GM23248 (cell line): ENCODE data around the gene JUND. TPM values are rescaled to one million over a fixed set of nuclear protein-coding genes. Genes with fewer than 3 reads are reported as not detected.

Experiments used
- DNase-seq: peaks from one replicate; pipeline ENCODE4 v3.0.0-alpha.2; 2015
- H2AFZ ChIP-seq: fragments of 200-600 bp; sonication (generic); 2 replicates; pipeline ENCODE4 v1.6.1; 2016; ENCODE audit warnings: antibody characterized with exemption
- H3F3A ChIP-seq: fragments of 200-600 bp; sonication (generic); 2 replicates; pipeline ENCODE4 v1.6.1; 2016; ENCODE audit warnings: mild to moderate bottlenecking, antibody characterized with exemption, mixed run types; ENCODE audit not compliant: insufficient read depth
- H3K27ac ChIP-seq: fragments of 200-600 bp; sonication (generic); 2 replicates; pipeline ENCODE4 v1.5.1; 2016; ENCODE audit warnings: mild to moderate bottlenecking
- H3K27me3 ChIP-seq: fragments of 200-600 bp; sonication (generic); replicated peaks from 2 replicates; pipeline ENCODE4 v1.6.1; 2016; ENCODE audit warnings: mild to moderate bottlenecking; ENCODE audit not compliant: insufficient read depth
- H3K36me3 ChIP-seq: fragments of 200-600 bp; sonication (generic); 2 replicates; pipeline ENCODE4 v1.6.1; 2016; ENCODE audit warnings: low read depth, mild to moderate bottlenecking
- H3K4me1 ChIP-seq: fragments of 200-600 bp; sonication (generic); 2 replicates; pipeline ENCODE4 v1.6.1; 2016; ENCODE audit warnings: mild to moderate bottlenecking; ENCODE audit not compliant: insufficient read depth
- H3K4me2 ChIP-seq: fragments of 200-600 bp; sonication (generic); one replicate; pipeline ENCODE4 v1.6.1; 2016; ENCODE audit warnings: mild to moderate bottlenecking; ENCODE audit not compliant: unreplicated experiment
- H3K4me3 ChIP-seq: fragments of 200-600 bp; sonication (generic); 2 replicates; pipeline ENCODE4 v1.5.1; 2016; ENCODE audit warnings: mild to moderate bottlenecking
- H3K79me2 ChIP-seq: fragments of 200-600 bp; sonication (generic); 2 replicates; pipeline ENCODE4 v1.6.1; 2016; ENCODE audit warnings: mild to moderate bottlenecking; ENCODE audit not compliant: insufficient read depth
- H3K9ac ChIP-seq: fragments of 200-600 bp; sonication (generic); 2 replicates; pipeline ENCODE4 v1.6.1; 2016; ENCODE audit warnings: mild to moderate bottlenecking
- H3K9me2 ChIP-seq: fragments of 200-600 bp; sonication (generic); 2 replicates; pipeline ENCODE4 v1.6.1; 2016; ENCODE audit warnings: mixed run types, mild to moderate bottlenecking, moderate library complexity; ENCODE audit not compliant: insufficient read depth
- H3K9me3 ChIP-seq: fragments of 200-600 bp; sonication (generic); one replicate; pipeline ENCODE4 v1.6.1; 2017; ENCODE audit warnings: low read depth
- H4K20me1 ChIP-seq: fragments of 200-600 bp; sonication (generic); 2 replicates; pipeline ENCODE4 v1.6.0; 2016; ENCODE audit not compliant: insufficient read depth
- EZH2 ChIP-seq: fragments of 200-600 bp; sonication (generic); IDR thresholded peaks from 2 replicates; pipeline ENCODE4 v1.6.1; 2018; ENCODE audit warnings: antibody characterized with exemption, mild to moderate bottlenecking; ENCODE audit not compliant: insufficient read depth, poor library complexity, severe bottlenecking
- EZH2phosphoT487 ChIP-seq: fragments of 200-600 bp; sonication (generic); IDR thresholded peaks from 2 replicates; pipeline ENCODE4 v1.6.1; 2018; ENCODE audit warnings: antibody characterized with exemption, moderate library complexity, mild to moderate bottlenecking, low read depth; ENCODE audit not compliant: insufficient read depth
- WGBS, 2 experiments: methylation state at CpG; one replicate each; pipeline ENCODE4 v1.1.6; 2015 to 2017; ENCODE audit warnings: low lambda C conversion rate in 2 of 2, low coverage in 1 of 2; ENCODE audit errors: missing lambda C conversion rate in 2 of 2; 5-methylcytosine and 5-hydroxymethylcytosine counted together
- in situ Hi-C: fragments of 300-500 bp; cut with MboI; formaldehyde crosslinking; loops from 2 replicates; pipeline ENCODE4 v1.15.0; 2020
- polyA plus RNA-seq: library from polyadenylated mRNA; unstranded; fragments of >200 nt; fragmentation: Nextera tagmentation; extraction: Ambion mirVana; gene quantifications from 2 replicates; pipeline ENCODE4 v1.2.1, GENCODE V29; 2016
- total RNA-seq: library from RNA; depleted of rRNA; stranded (reverse); fragments of >200 nt; shearing (Covaris generic); gene quantifications from 2 replicates; pipeline ENCODE4 v1.2.3, GENCODE V29; 2014

The JUND gene
- total and polyA plus RNA-seq, 2 experiments from 2014 or later, result 15.3 to 172 TPM

DNA sequence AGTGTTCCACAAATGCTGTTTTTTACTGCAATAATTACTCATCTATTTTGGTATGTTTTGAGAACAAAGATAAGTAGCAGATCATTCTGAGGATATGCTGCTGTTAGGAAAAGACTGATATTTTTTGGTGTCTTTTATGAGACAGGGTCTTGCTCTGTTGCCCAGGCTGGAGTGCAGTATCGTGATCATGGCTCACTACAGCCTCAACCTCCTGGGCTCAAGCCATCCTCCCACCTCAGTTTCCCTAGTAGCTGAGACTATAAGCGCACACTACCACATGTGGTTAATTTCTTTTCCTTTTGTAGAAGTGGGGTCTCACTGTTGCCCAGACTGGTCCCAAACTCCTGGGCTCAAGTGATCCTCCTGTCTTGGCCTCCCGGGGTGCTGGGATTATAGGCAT is 32.0 kb upstream of the JUND start:
- Histone ChIP-seq H3K4me3 (no peak overlapping the region), H3K4me2 (no peak overlapping the region), H3K27me3 (no peaks in the 10 kb centered on the region), H3K9ac (no peak overlapping the region), H3K36me3 (peaks cover 3% of the 10 kb centered on the region; the same call in 1 of the 2 replicates), H3K9me2 (no peaks in the 10 kb centered on the region), H3K27ac (no peak overlapping the region), H4K20me1 (no peaks in the 10 kb centered on the region), H3K79me2 (peaks cover 21% of the 10 kb centered on the region; the same call in 1 of the 2 replicates), H3F3A (no peaks in the 10 kb centered on the region), H2AFZ (no peak overlapping the region), H3K4me1 (no peaks in the 10 kb centered on the region), H3K9me3 (no peaks in the 10 kb centered on the region)
- in situ Hi-C loops, result no loop called here
- TF ChIP-seq EZH2phosphoT487 (no peak), EZH2 (no peak)
- 94 to 95% methylated on average over 3 of the region's 3 CpGs for WGBS, 2 experiments
- no peak for DNase-seq

GRCh38 chr19:18312092-18312534 is 30.7 kb upstream of the JUND start:
- in situ Hi-C loops, result no loop called here
- H3K9me2 ChIP-seq, result no peaks in the 10 kb centered on the region
- no peaks in the 10 kb centered on the region for H4K20me1 ChIP-seq
- no peak overlapping the region for H3K4me3 ChIP-seq
- TF ChIP-seq EZH2phosphoT487 (no peak), EZH2 (no peak)
- peaks cover 3% of the 10 kb centered on the region; the same call in 1 of the 2 replicates for H3K36me3 ChIP-seq
- no peak overlapping the region for H2AFZ ChIP-seq
- no peak for DNase-seq
- 95 to 100% methylated on average over 7 to 11 of the region's 11 CpGs for WGBS, 2 experiments
- H3K27ac ChIP-seq, result no peak overlapping the region
- H3K4me1 ChIP-seq, result no peaks in the 10 kb centered on the region
- H3F3A ChIP-seq, result no peaks in the 10 kb centered on the region
- H3K79me2 ChIP-seq, result peaks cover 9% of the 10 kb centered on the region; the same call in 1 of the 2 replicates
- H3K27me3 ChIP-seq, result no peaks in the 10 kb centered on the region
- no peaks in the 10 kb centered on the region for H3K9me3 ChIP-seq
- no peak overlapping the region for H3K9ac ChIP-seq
- H3K4me2 ChIP-seq, result no peak overlapping the region

- no peak overlapping the region for H2AFZ ChIP-seq
- H3K9me3 ChIP-seq, result no peaks in the 10 kb centered on the region
- no peak for DNase-seq
- 91 to 92% methylated on average over 20 to 22 of the region's 22 CpGs for WGBS, 2 experiments
- H3K27me3 ChIP-seq, result no peaks in the 10 kb centered on the region
- H3F3A ChIP-seq, result peaks cover 5% of the 10 kb centered on the region; the same call in 1 of the 2 replicates
- H3K4me1 ChIP-seq, result no peaks in the 10 kb centered on the region
- no peaks in the 10 kb centered on the region for H4K20me1 ChIP-seq
- no peak overlapping the region for H3K27ac ChIP-seq
- no peak overlapping the region for H3K9ac ChIP-seq
- in situ Hi-C loops, result no loop called here
- no peak overlapping the region for H3K4me3 ChIP-seq
- H3K79me2 ChIP-seq, result peaks cover 9% of the 10 kb centered on the region; the same call in 1 of the 2 replicates
- TF ChIP-seq EZH2phosphoT487, result no peak
- no peak for TF ChIP-seq EZH2
- peaks cover 3% of the 10 kb centered on the region; the same call in 1 of the 2 replicates for H3K36me3 ChIP-seq
- no peak overlapping the region for H3K4me2 ChIP-seq
- no peaks in the 10 kb centered on the region for H3K9me2 ChIP-seq
These were observed 30.2 kb upstream of the JUND start for GRCh38 chr19:18311502-18312091.

DNA sequence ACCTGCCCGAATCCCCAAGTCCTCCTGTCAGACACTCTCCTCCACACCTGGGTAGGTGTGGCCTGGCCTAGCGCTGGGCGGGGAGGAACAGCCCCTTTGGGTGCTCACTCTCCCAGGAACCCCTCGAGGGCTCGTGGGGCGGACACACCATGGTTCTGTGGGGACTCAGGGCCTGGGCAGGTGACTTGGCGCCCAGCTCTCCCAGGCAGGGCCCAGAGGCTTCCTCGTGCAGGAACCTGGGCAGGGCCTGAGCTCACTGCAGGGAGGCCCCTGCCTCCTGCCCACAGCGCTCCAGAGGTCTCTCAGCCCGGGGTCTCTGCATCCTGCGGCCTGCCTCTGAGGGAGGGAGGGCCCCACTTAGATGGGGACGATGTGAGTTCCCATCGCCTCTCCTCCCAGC is 29.5 kb upstream of the JUND start:
- no peaks in the 10 kb centered on the region for H3K27me3 ChIP-seq
- H3K4me3 ChIP-seq, result no peak overlapping the region
- DNase-seq, result no peak
- H3K9me2 ChIP-seq, result no peaks in the 10 kb centered on the region
- peaks cover 11% of the 10 kb centered on the region; the same call in 1 of the 2 replicates for H3F3A ChIP-seq
- no peak overlapping the region for H3K27ac ChIP-seq
- H3K36me3 ChIP-seq, result peaks cover 3% of the 10 kb centered on the region; the same call in 1 of the 2 replicates
- WGBS, 2 experiments, result 93% methylated on average over 8 to 13 of the region's 13 CpGs
- no peak overlapping the region for H3K4me2 ChIP-seq
- peaks cover 9% of the 10 kb centered on the region; the same call in 1 of the 2 replicates for H3K79me2 ChIP-seq
- no peak overlapping the region for H2AFZ ChIP-seq
- in situ Hi-C loops, result no loop called here
- H3K9ac ChIP-seq, result no peak overlapping the region
- no peak for TF ChIP-seq EZH2phosphoT487
- no peak for TF ChIP-seq EZH2
- H4K20me1 ChIP-seq, result no peaks in the 10 kb centered on the region
- no peaks in the 10 kb centered on the region for H3K4me1 ChIP-seq
- no peaks in the 10 kb centered on the region for H3K9me3 ChIP-seq
